GM18498 (cell line): ENCODE results near the gene ARHGAP32.
A peak's percentile ranks its signal among the peaks of the same experiment; 100 is the strongest.

ENCODE experiments used
- ATAC-seq: cut with Tn5 transposase; IDR thresholded peaks from one replicate; pipeline ENCODE4 v1.9.1; 2021; ENCODE audit warnings: mild to moderate bottlenecking, moderate library complexity; ENCODE audit not compliant: unreplicated experiment

Gene ARHGAP32

GRCh38 chr11:129117595-129118350 is 74.4 kb downstream of the ARHGAP32 start:
- ATAC-seq: peak; percentile 68

GRCh38 chr11:129115652-129116586 is 76.2 kb downstream of the ARHGAP32 start:
- no peak for ATAC-seq

- ATAC-seq: no peak
These were observed 82.4 kb downstream of the ARHGAP32 start for GRCh38 chr11:129109701-129110100.

- no peak for ATAC-seq
These were observed 85.3 kb downstream of the ARHGAP32 start for GRCh38 chr11:129106788-129107187.

GRCh38 chr11:129102756-129103155 is 89.4 kb downstream of the ARHGAP32 start:
- ATAC-seq: no peak

GRCh38 chr11:129102225-129102624 is 89.9 kb downstream of the ARHGAP32 start:
- no peak for ATAC-seq

- no peak for ATAC-seq
These were observed 98.8 kb downstream of the ARHGAP32 start for GRCh38 chr11:129093283-129093682.

- ATAC-seq: no peak
These were observed 102.1 kb downstream of the ARHGAP32 start for GRCh38 chr11:129090056-129090455.

- no peak for ATAC-seq
These were observed 102.8 kb downstream of the ARHGAP32 start for GRCh38 chr11:129089279-129089678.

GRCh38 chr11:129086976-129087375 is 105.1 kb downstream of the ARHGAP32 start:
- no peak for ATAC-seq

GRCh38 chr11:129077191-129077590 is 114.9 kb downstream of the ARHGAP32 start:
- ATAC-seq: no peak

GRCh38 chr11:129075757-129076156 is 116.4 kb downstream of the ARHGAP32 start:
- ATAC-seq: no peak

- ATAC-seq: no peak
These were observed 124.7 kb downstream of the ARHGAP32 start for GRCh38 chr11:129067454-129067853.

GRCh38 chr11:129066229-129066628 is 125.9 kb downstream of the ARHGAP32 start:
- ATAC-seq: no peak

GRCh38 chr11:129063118-129063517 is 129.0 kb downstream of the ARHGAP32 start:
- ATAC-seq: no peak

GRCh38 chr11:129061492-129062230 is 130.5 kb downstream of the ARHGAP32 start:
- ATAC-seq: no peak

GRCh38 chr11:129056916-129057315 is 135.2 kb downstream of the ARHGAP32 start:
- no peak for ATAC-seq

GRCh38 chr11:129055196-129055595 is 136.9 kb downstream of the ARHGAP32 start:
- ATAC-seq: no peak

- ATAC-seq: no peak
These were observed 143.2 kb downstream of the ARHGAP32 start for GRCh38 chr11:129048911-129049310.

- ATAC-seq: no peak
These were observed 147.0 kb downstream of the ARHGAP32 start for GRCh38 chr11:129045150-129045549.

- ATAC-seq: no peak
These were observed 149.6 kb downstream of the ARHGAP32 start for GRCh38 chr11:129042503-129042902.
